ENCODE data around the gene REXO5.

DNA sequence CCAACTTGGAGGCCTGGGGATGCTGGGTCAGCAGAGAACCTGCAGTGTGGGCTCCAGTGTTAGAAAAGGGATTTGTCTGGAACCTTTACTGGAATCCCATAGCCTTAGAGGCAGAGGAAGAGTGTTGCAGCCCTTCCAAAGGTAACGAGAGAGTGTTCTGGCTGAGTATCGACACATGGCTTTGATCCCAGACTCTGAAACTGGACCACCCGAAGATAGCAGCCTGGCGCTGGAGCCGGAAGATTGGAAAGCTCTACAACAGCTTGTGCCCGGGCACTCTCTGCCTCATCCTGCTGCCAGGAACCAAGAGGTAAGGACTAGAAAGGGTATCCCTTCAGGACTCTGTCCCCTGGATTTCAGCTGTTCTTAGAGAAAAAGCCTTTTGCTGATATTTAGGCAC, 39.7 kb downstream of the REXO5 start:
- TF ChIP-seq GABPA (IDR thresholded peaks at IDR 0.05; ENCODE audit: low read depth) (no peak), EP300 (IDR thresholded peaks at IDR 0.05; ENCODE audit: borderline replicate concordance in 1 of 2, control insufficient read depth in 1 of 2, low read depth in 2 of 2, low read length in 2 of 2) (no peak), POLR2AphosphoS5 (IDR thresholded peaks at IDR 0.05; ENCODE audit: low read length) (no peak), POLR2A (IDR thresholded peaks at IDR 0.05; ENCODE audit: low read depth, low read length) (no peak), YY1 (IDR thresholded peaks at IDR 0.05; ENCODE audit: low read depth, low read length) (no peak)
- TF ChIP-seq, protein P1, sequence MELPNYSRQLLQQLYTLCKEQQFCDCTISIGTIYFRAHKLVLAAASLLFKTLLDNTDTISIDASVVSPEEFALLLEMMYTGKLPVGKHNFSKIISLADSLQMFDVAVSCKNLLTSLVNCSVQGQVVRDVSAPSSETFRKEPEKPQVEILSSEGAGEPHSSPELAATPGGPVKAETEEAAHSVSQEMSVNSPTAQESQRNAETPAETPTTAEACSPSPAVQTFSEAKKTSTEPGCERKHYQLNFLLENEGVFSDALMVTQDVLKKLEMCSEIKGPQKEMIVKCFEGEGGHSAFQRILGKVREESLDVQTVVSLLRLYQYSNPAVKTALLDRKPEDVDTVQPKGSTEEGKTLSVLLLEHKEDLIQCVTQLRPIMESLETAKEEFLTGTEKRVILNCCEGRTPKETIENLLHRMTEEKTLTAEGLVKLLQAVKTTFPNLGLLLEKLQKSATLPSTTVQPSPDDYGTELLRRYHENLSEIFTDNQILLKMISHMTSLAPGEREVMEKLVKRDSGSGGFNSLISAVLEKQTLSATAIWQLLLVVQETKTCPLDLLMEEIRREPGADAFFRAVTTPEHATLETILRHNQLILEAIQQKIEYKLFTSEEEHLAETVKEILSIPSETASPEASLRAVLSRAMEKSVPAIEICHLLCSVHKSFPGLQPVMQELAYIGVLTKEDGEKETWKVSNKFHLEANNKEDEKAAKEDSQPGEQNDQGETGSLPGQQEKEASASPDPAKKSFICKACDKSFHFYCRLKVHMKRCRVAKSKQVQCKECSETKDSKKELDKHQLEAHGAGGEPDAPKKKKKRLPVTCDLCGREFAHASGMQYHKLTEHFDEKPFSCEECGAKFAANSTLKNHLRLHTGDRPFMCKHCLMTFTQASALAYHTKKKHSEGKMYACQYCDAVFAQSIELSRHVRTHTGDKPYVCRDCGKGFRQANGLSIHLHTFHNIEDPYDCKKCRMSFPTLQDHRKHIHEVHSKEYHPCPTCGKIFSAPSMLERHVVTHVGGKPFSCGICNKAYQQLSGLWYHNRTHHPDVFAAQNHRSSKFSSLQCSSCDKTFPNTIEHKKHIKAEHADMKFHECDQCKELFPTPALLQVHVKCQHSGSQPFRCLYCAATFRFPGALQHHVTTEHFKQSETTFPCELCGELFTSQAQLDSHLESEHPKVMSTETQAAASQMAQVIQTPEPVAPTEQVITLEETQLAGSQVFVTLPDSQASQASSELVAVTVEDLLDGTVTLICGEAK (IDR thresholded peaks at IDR 0.05; ENCODE audit: borderline replicate concordance), result no peak
- TF ChIP-seq, protein P2, sequence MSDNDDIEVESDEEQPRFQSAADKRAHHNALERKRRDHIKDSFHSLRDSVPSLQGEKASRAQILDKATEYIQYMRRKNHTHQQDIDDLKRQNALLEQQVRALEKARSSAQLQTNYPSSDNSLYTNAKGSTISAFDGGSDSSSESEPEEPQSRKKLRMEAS (IDR thresholded peaks at IDR 0.05; ENCODE audit: low read depth, low read length), result no peak
- TF ChIP-seq, protein P3, sequence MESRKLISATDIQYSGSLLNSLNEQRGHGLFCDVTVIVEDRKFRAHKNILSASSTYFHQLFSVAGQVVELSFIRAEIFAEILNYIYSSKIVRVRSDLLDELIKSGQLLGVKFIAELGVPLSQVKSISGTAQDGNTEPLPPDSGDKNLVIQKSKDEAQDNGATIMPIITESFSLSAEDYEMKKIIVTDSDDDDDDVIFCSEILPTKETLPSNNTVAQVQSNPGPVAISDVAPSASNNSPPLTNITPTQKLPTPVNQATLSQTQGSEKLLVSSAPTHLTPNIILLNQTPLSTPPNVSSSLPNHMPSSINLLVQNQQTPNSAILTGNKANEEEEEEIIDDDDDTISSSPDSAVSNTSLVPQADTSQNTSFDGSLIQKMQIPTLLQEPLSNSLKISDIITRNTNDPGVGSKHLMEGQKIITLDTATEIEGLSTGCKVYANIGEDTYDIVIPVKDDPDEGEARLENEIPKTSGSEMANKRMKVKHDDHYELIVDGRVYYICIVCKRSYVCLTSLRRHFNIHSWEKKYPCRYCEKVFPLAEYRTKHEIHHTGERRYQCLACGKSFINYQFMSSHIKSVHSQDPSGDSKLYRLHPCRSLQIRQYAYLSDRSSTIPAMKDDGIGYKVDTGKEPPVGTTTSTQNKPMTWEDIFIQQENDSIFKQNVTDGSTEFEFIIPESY (IDR thresholded peaks at IDR 0.05), result no peak
